WTC11 (cell line): ENCODE data around the gene TSSC4.

ENCODE experiments used
- CTCF ChIP-seq: fragments of 200-600 bp; IDR thresholded peaks from 2 replicates; pipeline ENCODE4 v1.8.0; 2022; ENCODE audit warnings: antibody characterized with exemption
- ETV6 ChIP-seq: sonication (generic); formaldehyde crosslinking; IDR thresholded peaks from 2 replicates; pipeline ENCODE4 v1.8.1; 2022; ENCODE audit warnings: mild to moderate bottlenecking, missing genetic modification reagents
- FOXP1 ChIP-seq: sonication (generic); formaldehyde crosslinking; IDR thresholded peaks from 2 replicates; pipeline ENCODE4 v1.8.0; 2022; ENCODE audit warnings: missing genetic modification reagents, mild to moderate bottlenecking, moderate library complexity, borderline replicate concordance
- FOXP4 ChIP-seq: sonication (generic); formaldehyde crosslinking; IDR thresholded peaks from 2 replicates; pipeline ENCODE4 v1.8.0; 2022; ENCODE audit warnings: mild to moderate bottlenecking, missing genetic modification reagents
- IRF1 ChIP-seq: sonication (generic); formaldehyde crosslinking; IDR thresholded peaks from 2 replicates; pipeline ENCODE4 v1.8.0; 2023; ENCODE audit warnings: missing genetic modification reagents
- IRF2 ChIP-seq: sonication (generic); formaldehyde crosslinking; IDR thresholded peaks from 2 replicates; pipeline ENCODE4 v1.8.0; 2022; ENCODE audit warnings: low read depth, missing genetic modification reagents, borderline replicate concordance
- JUN ChIP-seq: sonication (generic); formaldehyde crosslinking; IDR thresholded peaks from 2 replicates; pipeline ENCODE4 v1.8.0; 2023; ENCODE audit warnings: mild to moderate bottlenecking, missing genetic modification reagents
- NFATC4 ChIP-seq: fragments of 250-450 bp; sonication (Bioruptor Pico); IDR thresholded peaks from 2 replicates; pipeline ENCODE4 v1.9.0; 2021; ENCODE audit warnings: mild to moderate bottlenecking
- RELA ChIP-seq: sonication (generic); formaldehyde crosslinking; IDR thresholded peaks from 2 replicates; pipeline ENCODE4 v1.8.1; 2022; ENCODE audit warnings: missing genetic modification reagents, mild to moderate bottlenecking, borderline replicate concordance
- USF2 ChIP-seq: sonication (generic); formaldehyde crosslinking; IDR thresholded peaks from 2 replicates; pipeline ENCODE4 v1.8.1; 2023; ENCODE audit warnings: mild to moderate bottlenecking, missing genetic modification reagents, moderate library complexity
- ZBTB21 ChIP-seq: sonication (generic); formaldehyde crosslinking; IDR thresholded peaks from 2 replicates; pipeline ENCODE4 v1.8.1; 2023; ENCODE audit warnings: mild to moderate bottlenecking, missing genetic modification reagents, borderline replicate concordance
- ZNF425 ChIP-seq: fragments of 250-450 bp; sonication (Bioruptor Pico); conservative IDR thresholded peaks from 2 replicates; pipeline ENCODE4 v1.9.0; 2021; ENCODE audit warnings: mild to moderate bottlenecking
- ZNF512 ChIP-seq: sonication (generic); formaldehyde crosslinking; IDR thresholded peaks from 2 replicates; pipeline ENCODE4 v1.8.1; 2022; ENCODE audit warnings: missing genetic modification reagents, borderline replicate concordance

GRCh38 chr11:2387266-2387987 is 13.1 kb upstream of the TSSC4 start:
- TF ChIP-seq JUN (CRISPR knock-in tag) (no peak), CTCF (no peak), USF2 (no peak), ZNF512 (CRISPR knock-in tag) (no peak), ZBTB21 (no peak), IRF2 (no peak), FOXP1 (CRISPR knock-in tag) (no peak), ZNF425 (CRISPR knock-in tag) (no peak), FOXP4 (CRISPR knock-in tag) (no peak), IRF1 (CRISPR knock-in tag) (no peak), NFATC4 (no peak), ETV6 (CRISPR knock-in tag) (no peak), RELA (CRISPR knock-in tag) (no peak)
